ENCODE data around the gene MTUS2. TPM values are rescaled to one million over a fixed set of nuclear protein-coding genes. Genes with fewer than 3 reads are reported as not detected.

Gene MTUS2
- total RNA-seq, 1 experiment from 2014 or later = not detected

DNA sequence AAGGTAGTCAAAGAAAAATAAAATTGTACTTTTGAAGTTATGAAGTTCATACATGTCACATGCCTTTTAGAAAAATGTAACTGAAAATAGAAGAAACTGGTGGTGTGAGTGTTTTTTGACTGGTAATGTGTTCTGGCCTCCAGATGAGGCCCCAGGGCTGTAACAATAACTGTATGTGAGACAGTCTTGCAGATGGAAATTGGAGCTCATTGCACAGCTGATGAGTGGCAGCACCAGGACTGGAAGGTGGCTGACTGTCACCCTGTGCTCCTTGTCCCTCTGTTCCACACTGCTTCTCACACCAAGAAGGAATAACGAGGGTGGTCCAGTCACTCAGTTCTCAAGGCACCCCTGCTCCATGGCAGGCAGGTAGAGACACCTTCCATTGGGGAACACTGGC lies 559.7 kb downstream of the MTUS2 start:
- H3K9ac ChIP-seq (ENCODE audit: low read length) = no peak overlapping the region
- intact Hi-C loops (cut with micrococcal nuclease) = no loop called here
- no peak overlapping the region for H3K4me2 ChIP-seq (ENCODE audit: low read length)
- BruUV-seq (replicated peaks) = no TSS peak
- ChIA-PET POLR2A (ENCODE audit: unreplicated experiment) (no interaction called here), CTCF (no interaction called here)
- ATAC-seq (no peak), DNase-seq (no peak)
- no peak overlapping the region for H3K27ac ChIP-seq (ENCODE audit: low read length)
- no peaks in the 10 kb centered on the region for H3K9me3 ChIP-seq (ENCODE audit: low read length)
- no peak for TF ChIP-seq EZH2phosphoT487 (IDR thresholded peaks at IDR 0.05; ENCODE audit: borderline replicate concordance, low read length)
- no peak for TF ChIP-seq EZH2 (IDR thresholded peaks at IDR 0.05; ENCODE audit: low read length, unreplicated experiment)
- TF ChIP-seq CTCF (conservative IDR thresholded peaks at IDR 0.05; ENCODE audit: low read depth, low read length) = no peak
- H3K4me3 ChIP-seq (ENCODE audit: low read length) = no peak overlapping the region
- H3K4me1 ChIP-seq (ENCODE audit: insufficient read depth, low read length) = no peaks in the 10 kb centered on the region
- H3K9me2 ChIP-seq (replicated peaks; ENCODE audit: low read length) = no peaks in the 10 kb centered on the region
- no peaks in the 10 kb centered on the region for H4K20me1 ChIP-seq (ENCODE audit: low read length)
- H3K36me3 ChIP-seq (ENCODE audit: low read depth, low read length) = no peaks in the 10 kb centered on the region
- H3K79me2 ChIP-seq (ENCODE audit: low read length) = no peaks in the 10 kb centered on the region
- H3K27me3 ChIP-seq (ENCODE audit: low read length) = 0 out of 2 replicates have a peak, but pooled peaks cover 15% of the 10 kb centered on the region
- H3F3A ChIP-seq (ENCODE audit: low read length, unreplicated experiment) = no peaks in the 10 kb centered on the region
- H2AFZ ChIP-seq (ENCODE audit: low read length) = no peak overlapping the region

DNA sequence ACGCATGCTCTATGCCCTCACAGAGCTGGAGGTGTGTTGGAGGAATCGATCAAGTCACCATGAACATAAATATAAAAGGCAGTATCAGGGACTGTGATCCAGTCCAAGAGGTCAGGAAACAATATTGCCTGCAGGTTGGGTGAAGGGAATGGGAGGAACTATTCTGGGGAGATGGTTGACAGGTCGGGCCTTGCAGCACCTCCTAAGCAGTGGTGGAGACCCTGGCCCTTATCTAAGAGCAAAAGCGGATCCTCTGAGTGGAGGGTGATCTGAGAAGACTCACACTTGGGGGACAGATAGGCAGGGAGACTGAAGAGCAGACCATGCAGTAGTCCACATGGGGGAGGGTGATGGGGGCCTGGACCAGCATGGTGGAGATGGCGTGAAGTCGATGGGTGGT lies 561.9 kb downstream of the MTUS2 start:
- H2AFZ ChIP-seq (ENCODE audit: low read length) = no peak overlapping the region
- POLR2A ChIA-PET (ENCODE audit: unreplicated experiment) = no interaction called here
- H3K9ac ChIP-seq (ENCODE audit: low read length) = no peak overlapping the region
- DNase-seq = no peak
- no peaks in the 10 kb centered on the region for H3K79me2 ChIP-seq (ENCODE audit: low read length)
- H3K36me3 ChIP-seq (ENCODE audit: low read depth, low read length) = no peaks in the 10 kb centered on the region
- no peak overlapping the region for H3K4me2 ChIP-seq (ENCODE audit: low read length)
- no peaks in the 10 kb centered on the region for H3K9me2 ChIP-seq (replicated peaks; ENCODE audit: low read length)
- TF ChIP-seq CTCF (conservative IDR thresholded peaks at IDR 0.05; ENCODE audit: low read depth, low read length) (no peak), EZH2 (IDR thresholded peaks at IDR 0.05; ENCODE audit: low read length, unreplicated experiment) (no peak), EZH2phosphoT487 (IDR thresholded peaks at IDR 0.05; ENCODE audit: borderline replicate concordance, low read length) (no peak)
- H3K4me3 ChIP-seq (ENCODE audit: low read length) = no peak overlapping the region
- no peaks in the 10 kb centered on the region for H3F3A ChIP-seq (ENCODE audit: low read length, unreplicated experiment)
- no peaks in the 10 kb centered on the region for H3K4me1 ChIP-seq (ENCODE audit: insufficient read depth, low read length)
- intact Hi-C loops (cut with micrococcal nuclease) = no loop called here
- no peaks in the 10 kb centered on the region for H3K9me3 ChIP-seq (ENCODE audit: low read length)
- 0 out of 2 replicates have a peak, but pooled peaks cover 15% of the 10 kb centered on the region for H3K27me3 ChIP-seq (ENCODE audit: low read length)
- no peak overlapping the region for H3K27ac ChIP-seq (ENCODE audit: low read length)
- no peak for ATAC-seq
- CTCF ChIA-PET = no interaction called here
- no TSS peak for BruUV-seq (replicated peaks)
- H4K20me1 ChIP-seq (ENCODE audit: low read length) = no peaks in the 10 kb centered on the region

DNA sequence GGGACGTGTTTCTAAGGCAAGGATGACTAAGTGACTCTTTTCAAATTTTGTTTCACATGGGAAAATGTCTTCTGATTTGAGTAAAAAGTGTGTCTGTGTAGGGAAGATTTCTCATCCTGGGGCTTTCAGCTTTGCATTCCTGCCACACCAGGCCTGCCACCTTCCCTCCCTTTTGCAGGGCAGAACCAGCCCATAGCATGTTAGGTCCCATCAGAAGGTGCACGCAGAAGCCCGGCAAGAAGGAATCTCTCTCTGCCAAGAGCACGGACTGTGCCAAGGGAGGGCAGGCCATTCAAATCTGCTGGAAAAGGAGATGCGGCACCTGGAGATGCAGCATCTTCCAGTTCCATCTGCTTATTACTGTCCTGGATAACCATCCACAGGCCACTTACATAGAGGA lies 563.3 kb downstream of the MTUS2 start:
- Histone ChIP-seq H3K9ac (ENCODE audit: low read length) (no peak overlapping the region), H2AFZ (ENCODE audit: low read length) (no peak overlapping the region), H3K9me3 (ENCODE audit: low read length) (no peaks in the 10 kb centered on the region), H3K4me1 (ENCODE audit: insufficient read depth, low read length) (no peaks in the 10 kb centered on the region), H3F3A (ENCODE audit: low read length, unreplicated experiment) (no peaks in the 10 kb centered on the region), H3K4me2 (ENCODE audit: low read length) (no peak overlapping the region), H3K4me3 (ENCODE audit: low read length) (no peak overlapping the region), H3K9me2 (replicated peaks; ENCODE audit: low read length) (no peaks in the 10 kb centered on the region), H4K20me1 (ENCODE audit: low read length) (no peaks in the 10 kb centered on the region), H3K79me2 (ENCODE audit: low read length) (no peaks in the 10 kb centered on the region), H3K36me3 (ENCODE audit: low read depth, low read length) (no peaks in the 10 kb centered on the region), H3K27ac (ENCODE audit: low read length) (no peak overlapping the region), H3K27me3 (ENCODE audit: low read length) (0 out of 2 replicates have a peak, but pooled peaks cover 15% of the 10 kb centered on the region)
- CTCF ChIA-PET = no interaction called here
- ATAC-seq = no peak
- DNase-seq = no peak
- intact Hi-C loops (cut with micrococcal nuclease) = no loop called here
- POLR2A ChIA-PET (ENCODE audit: unreplicated experiment) = no interaction called here
- no TSS peak for BruUV-seq (replicated peaks)
- TF ChIP-seq EZH2phosphoT487 (IDR thresholded peaks at IDR 0.05; ENCODE audit: borderline replicate concordance, low read length) (no peak), CTCF (conservative IDR thresholded peaks at IDR 0.05; ENCODE audit: low read depth, low read length) (no peak), EZH2 (IDR thresholded peaks at IDR 0.05; ENCODE audit: low read length, unreplicated experiment) (no peak)
